HG02588 (cell line): ENCODE results near the gene BCAP29.

Source experiments
- ATAC-seq: cut with Tn5 transposase; IDR thresholded peaks from one replicate; pipeline ENCODE4 v1.9.1; 2021; ENCODE audit warnings: mild to moderate bottlenecking, moderate library complexity; ENCODE audit not compliant: unreplicated experiment

BCAP29 gene

DNA sequence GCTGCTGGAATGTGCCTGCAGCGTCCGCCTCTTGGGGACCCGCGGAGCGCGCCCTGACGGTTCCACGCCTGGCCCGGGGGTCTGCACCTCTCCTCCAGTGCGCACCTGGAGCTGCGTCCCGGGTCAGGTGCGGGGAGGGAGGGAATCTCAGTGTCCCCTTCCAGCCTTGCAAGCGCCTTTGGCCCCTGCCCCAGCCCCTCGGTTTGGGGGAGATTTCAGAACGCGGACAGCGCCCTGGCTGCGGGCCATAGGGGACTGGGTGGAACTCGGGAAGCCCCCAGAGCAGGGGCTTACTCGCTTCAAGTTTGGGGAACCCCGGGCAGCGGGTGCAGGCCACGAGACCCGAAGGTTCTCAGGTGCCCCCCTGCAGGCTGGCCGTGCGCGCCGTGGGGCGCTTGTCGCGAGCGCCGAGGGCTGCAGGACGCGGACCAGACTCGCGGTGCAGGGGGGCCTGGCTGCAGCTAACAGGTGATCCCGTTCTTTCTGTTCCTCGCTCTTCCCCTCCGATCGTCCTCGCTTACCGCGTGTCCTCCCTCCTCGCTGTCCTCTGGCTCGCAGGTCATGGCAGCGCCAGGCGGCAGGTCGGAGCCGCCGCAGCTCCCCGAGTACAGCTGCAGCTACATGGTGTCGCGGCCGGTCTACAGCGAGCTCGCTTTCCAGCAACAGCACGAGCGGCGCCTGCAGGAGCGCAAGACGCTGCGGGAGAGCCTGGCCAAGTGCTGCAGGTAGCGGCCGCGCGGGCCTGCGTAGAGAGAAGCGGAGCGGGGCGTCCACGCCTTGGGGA, 81.2 kb downstream of the BCAP29 start:
- ATAC-seq, result no peak

DNA sequence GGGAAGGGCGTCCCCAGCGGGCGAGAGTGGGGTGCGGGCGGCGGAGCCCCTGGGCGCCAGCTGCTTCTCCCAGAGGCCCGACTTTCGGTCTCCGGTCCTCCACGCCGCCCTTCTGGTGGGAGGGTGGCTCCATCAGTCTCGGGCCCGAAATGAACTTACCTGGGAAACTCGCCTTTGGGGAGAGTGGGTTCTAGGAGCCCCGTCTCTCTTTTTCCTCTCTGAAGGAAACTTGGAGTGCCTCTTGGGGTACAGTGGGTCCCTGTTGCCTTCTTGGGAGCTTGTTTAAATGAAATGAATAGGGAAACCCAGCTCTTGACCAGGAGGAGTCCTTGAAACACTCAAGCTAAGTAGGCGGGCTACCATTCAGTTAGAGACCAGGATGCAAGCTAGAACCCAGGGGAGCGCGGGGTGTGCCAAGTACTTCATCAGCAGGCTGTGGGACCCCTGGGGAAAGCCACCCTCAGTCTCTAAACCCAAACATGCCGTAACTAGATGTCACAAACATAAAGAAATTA, 81.9 kb downstream of the BCAP29 start:
- ATAC-seq, result no peak

DNA sequence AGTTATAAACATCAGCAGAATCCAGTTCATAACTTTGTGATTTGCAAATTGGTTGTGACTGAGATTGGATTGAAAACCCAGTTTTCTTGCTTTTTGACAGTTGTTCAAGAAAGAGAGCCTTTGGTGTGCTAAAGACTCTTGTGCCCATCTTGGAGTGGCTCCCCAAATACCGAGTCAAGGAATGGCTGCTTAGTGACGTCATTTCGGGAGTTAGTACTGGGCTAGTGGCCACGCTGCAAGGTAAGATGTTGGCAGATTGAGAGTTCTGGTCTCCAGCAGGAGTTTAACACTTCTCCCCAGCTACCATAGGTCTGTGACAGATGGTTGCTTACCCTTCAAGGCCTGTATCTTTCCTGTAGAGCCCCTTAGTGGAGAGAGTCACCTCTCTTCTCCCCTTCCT, 83.2 kb downstream of the BCAP29 start:
- ATAC-seq, result no peak

DNA sequence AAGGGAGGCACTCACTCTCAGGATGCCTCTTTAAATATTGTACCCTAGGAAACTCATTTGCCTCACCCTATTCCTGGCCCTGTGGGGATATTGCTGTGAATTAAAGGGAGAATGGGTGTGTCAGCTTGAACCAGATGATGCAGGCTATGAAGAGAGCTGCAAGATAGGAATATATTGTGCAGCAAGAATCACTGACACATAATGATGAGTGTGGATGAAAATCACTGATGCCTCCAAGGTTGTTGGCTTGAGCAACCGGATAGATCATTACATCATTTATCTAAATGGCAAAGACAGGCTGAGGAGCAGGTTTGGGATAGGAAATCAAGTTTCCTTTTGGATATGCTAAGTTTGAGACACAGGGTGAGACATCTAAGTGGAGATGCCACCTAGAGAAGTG, 86.7 kb downstream of the BCAP29 start:
- ATAC-seq, result no peak

DNA sequence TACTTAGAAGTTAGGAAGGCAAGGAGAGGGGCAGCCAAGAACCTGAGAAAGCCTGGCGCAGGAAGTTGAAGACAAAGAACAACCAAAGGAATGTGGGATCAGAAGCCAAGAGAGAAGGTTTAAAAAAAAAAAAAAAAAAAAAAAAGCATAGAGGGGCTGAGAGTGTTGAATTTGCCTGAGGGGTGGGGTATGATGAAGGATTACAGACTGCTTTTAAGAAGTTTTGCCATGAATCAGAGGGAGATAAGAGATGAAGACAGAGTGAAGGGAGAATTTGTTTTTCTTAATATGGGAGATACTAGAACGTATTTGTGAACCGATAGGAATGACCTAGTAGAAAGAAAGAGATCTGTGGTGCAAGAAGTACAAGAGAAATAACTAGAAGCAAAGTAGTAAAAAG, 87.3 kb downstream of the BCAP29 start:
- no peak for ATAC-seq

DNA sequence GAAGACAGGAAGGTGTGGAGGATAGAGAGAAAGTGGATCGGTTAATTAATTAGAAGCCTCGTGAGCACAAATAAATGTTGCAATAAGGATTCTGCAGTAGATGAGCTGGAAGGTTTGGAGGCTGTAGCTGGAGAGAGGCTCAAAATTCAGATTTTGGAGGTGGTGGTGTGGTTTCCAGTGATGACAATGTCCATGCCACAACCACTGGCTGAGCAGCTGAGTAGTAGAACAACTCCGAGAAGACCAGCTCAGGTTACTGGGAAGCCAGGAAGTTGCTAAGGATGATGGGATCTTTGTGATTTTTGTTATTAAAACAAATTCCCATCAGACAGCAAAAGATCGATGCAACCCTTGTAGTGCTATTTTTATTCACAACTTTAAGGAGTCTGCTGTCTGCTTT, 88.2 kb downstream of the BCAP29 start:
- no peak for ATAC-seq
